Panc1 (cell line): ENCODE measurements around the gene CENPH. TPM values are rescaled to one million over a fixed set of nuclear protein-coding genes. Genes with fewer than 3 reads are reported as not detected.

Experiments
- ATAC-seq: fragments of 200-7000 bp; cut with Tn5 transposase; 2 replicates; pipeline ENCODE4 v1.9.1; 2020; ENCODE audit warnings: mild to moderate bottlenecking, moderate library complexity
- BruUV-seq: library from RNA; stranded (reverse); fragments of 400-500 nt; replicated peaks from 2 replicates; lab custom pipeline; 2021; lab: Mats Ljungman, UMichigan
- CTCF ChIA-PET: fragments of 300-600 bp; sonication (Branson Sonifier 250); formaldehyde crosslinking; loops from one replicate; lab custom pipeline; 2022; ENCODE audit warnings: antibody characterized with exemption; lab: Charles Lee
- POLR2A ChIA-PET: fragments of 300-600 bp; sonication (Branson Sonifier 250); formaldehyde crosslinking; loops from one replicate; lab custom pipeline; 2022; ENCODE audit warnings: antibody characterized with exemption; lab: Charles Lee
- DNase-seq: peaks from one replicate; pipeline ENCODE4 v3.0.0-alpha.2; 2010; ENCODE audit warnings: low read depth, low spot score
- H3K27ac ChIP-seq: 2 replicates; pipeline ENCODE4 v1.5.1; 2011; ENCODE audit warnings: mild to moderate bottlenecking, low read length, inconsistent platforms
- H3K27me3 ChIP-seq: fragments of 200-500 bp; sonication (Bioruptor generic); 2 replicates; pipeline ENCODE4 v1.6.0; 2014; ENCODE audit warnings: low read length, inconsistent platforms; ENCODE audit not compliant: control insufficient read depth, insufficient read depth
- H3K36me3 ChIP-seq: fragments of 200-500 bp; sonication (Bioruptor generic); 2 replicates; pipeline ENCODE4 v1.5.1; 2014; ENCODE audit warnings: inconsistent platforms, mild to moderate bottlenecking, low read length, moderate library complexity; ENCODE audit not compliant: control insufficient read depth, insufficient read depth
- H3K4me1 ChIP-seq: 2 replicates; pipeline ENCODE4 v1.5.1; 2011; ENCODE audit warnings: inconsistent platforms, mild to moderate bottlenecking, low read length, moderate library complexity; ENCODE audit not compliant: control insufficient read depth, insufficient read depth
- H3K4me3 ChIP-seq, 2 experiments: 2 replicates each; pipeline ENCODE4 v1.5.1; 2011 to 2012; ENCODE audit warnings: low read depth in 2 of 2, low read length in 2 of 2, mild to moderate bottlenecking in 2 of 2, inconsistent platforms in 1 of 2, moderate library complexity in 1 of 2
- H3K9me3 ChIP-seq: fragments of 200-500 bp; sonication (Bioruptor generic); 2 replicates; pipeline ENCODE4 v1.5.1; 2014; ENCODE audit warnings: low read depth, mild to moderate bottlenecking, inconsistent platforms, low read length, moderate library complexity; ENCODE audit not compliant: control insufficient read depth, insufficient read depth
- POLR2AphosphoS5 ChIP-seq: IDR thresholded peaks from 2 replicates; pipeline ENCODE4 v1.6.1; 2012; ENCODE audit warnings: mild to moderate bottlenecking, low read depth, low read length, moderate library complexity
- SIN3A ChIP-seq: IDR thresholded peaks from 2 replicates; pipeline ENCODE4 v1.6.1; 2012; ENCODE audit warnings: low read depth, mild to moderate bottlenecking, low read length, moderate library complexity, borderline replicate concordance; ENCODE audit not compliant: insufficient read depth
- TCF7L2 ChIP-seq: IDR thresholded peaks from 2 replicates; pipeline ENCODE4 v1.6.1; 2011; ENCODE audit warnings: mild to moderate bottlenecking, low read depth, low read length, inconsistent platforms
- in situ Hi-C: cut with HindIII; loops from 2 replicates; pipeline ENCODE4 v1.10.0; 2016; ENCODE audit warnings: low sequenced_read_pairs, low pct_unique_long_range_greater_than_20kb
- intact Hi-C: fragments of 100-400 bp; cut with micrococcal nuclease; formaldehyde crosslinking; loops from one replicate; pipeline ENCODE4 v1.10.0; 2022; ENCODE audit not compliant: unreplicated experiment
- total RNA-seq: library from RNA; stranded (reverse); gene quantifications from one replicate; pipeline ENCODE4 v1.2.1, GENCODE V29; 2021; ENCODE audit not compliant: unreplicated experiment
- TF ChIP-seq, protein P1 (sequence below), 2 experiments: IDR thresholded peaks; 2 replicates each; pipeline ENCODE4 v1.6.1; 2011 to 2012; ENCODE audit warnings: low read depth in 2 of 2, control low read depth in 1 of 2, low read length in 1 of 2, mild to moderate bottlenecking in 1 of 2, moderate library complexity in 1 of 2; ENCODE audit not compliant: insufficient read depth in 1 of 2
- TF ChIP-seq, protein P2 (sequence below): fragments of 450-650 bp; IDR thresholded peaks from 2 replicates; pipeline ENCODE4 v1.5.1; 2017; ENCODE audit warnings: mild to moderate bottlenecking

The CENPH gene
- total RNA-seq, 1 experiment from 2014 or later = 35.6 TPM

DNA sequence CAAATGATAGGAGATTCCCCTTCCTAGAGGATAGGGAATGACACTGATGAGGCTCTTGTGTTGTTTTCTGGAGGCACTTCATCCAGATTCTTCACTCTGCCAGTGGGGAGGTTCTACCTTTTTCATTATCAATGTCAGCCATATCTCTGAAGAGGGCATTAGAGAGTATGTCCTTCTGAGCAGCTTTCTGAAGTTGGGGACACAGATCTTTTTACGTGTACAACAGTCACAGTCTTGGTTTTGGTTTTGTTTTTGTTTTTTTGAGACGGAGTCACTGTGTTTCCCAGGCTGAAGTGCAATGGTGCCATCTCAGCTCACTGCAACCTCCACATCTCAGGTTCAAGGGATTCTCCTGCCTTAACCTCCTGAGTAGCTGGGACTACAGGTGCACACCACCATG, 22.6 kb downstream of the CENPH start:
- H3K36me3 ChIP-seq = no peaks in the 10 kb centered on the region
- H3K4me3 ChIP-seq = no peak overlapping the region
- no peaks in the 10 kb centered on the region for H3K4me1 ChIP-seq
- no peak overlapping the region for H3K27ac ChIP-seq
- no peaks in the 10 kb centered on the region for H3K27me3 ChIP-seq
- DNase-seq = no peak
- no peak for ATAC-seq
- TF ChIP-seq, protein P1, sequence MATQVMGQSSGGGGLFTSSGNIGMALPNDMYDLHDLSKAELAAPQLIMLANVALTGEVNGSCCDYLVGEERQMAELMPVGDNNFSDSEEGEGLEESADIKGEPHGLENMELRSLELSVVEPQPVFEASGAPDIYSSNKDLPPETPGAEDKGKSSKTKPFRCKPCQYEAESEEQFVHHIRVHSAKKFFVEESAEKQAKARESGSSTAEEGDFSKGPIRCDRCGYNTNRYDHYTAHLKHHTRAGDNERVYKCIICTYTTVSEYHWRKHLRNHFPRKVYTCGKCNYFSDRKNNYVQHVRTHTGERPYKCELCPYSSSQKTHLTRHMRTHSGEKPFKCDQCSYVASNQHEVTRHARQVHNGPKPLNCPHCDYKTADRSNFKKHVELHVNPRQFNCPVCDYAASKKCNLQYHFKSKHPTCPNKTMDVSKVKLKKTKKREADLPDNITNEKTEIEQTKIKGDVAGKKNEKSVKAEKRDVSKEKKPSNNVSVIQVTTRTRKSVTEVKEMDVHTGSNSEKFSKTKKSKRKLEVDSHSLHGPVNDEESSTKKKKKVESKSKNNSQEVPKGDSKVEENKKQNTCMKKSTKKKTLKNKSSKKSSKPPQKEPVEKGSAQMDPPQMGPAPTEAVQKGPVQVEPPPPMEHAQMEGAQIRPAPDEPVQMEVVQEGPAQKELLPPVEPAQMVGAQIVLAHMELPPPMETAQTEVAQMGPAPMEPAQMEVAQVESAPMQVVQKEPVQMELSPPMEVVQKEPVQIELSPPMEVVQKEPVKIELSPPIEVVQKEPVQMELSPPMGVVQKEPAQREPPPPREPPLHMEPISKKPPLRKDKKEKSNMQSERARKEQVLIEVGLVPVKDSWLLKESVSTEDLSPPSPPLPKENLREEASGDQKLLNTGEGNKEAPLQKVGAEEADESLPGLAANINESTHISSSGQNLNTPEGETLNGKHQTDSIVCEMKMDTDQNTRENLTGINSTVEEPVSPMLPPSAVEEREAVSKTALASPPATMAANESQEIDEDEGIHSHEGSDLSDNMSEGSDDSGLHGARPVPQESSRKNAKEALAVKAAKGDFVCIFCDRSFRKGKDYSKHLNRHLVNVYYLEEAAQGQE (IDR thresholded peaks at IDR 0.05; ENCODE audit: insufficient read depth in 1 of 2, low read depth in 2 of 2, low read length in 1 of 2) = no peak
- TF ChIP-seq POLR2AphosphoS5 = no peak
- TF ChIP-seq, protein P2, sequence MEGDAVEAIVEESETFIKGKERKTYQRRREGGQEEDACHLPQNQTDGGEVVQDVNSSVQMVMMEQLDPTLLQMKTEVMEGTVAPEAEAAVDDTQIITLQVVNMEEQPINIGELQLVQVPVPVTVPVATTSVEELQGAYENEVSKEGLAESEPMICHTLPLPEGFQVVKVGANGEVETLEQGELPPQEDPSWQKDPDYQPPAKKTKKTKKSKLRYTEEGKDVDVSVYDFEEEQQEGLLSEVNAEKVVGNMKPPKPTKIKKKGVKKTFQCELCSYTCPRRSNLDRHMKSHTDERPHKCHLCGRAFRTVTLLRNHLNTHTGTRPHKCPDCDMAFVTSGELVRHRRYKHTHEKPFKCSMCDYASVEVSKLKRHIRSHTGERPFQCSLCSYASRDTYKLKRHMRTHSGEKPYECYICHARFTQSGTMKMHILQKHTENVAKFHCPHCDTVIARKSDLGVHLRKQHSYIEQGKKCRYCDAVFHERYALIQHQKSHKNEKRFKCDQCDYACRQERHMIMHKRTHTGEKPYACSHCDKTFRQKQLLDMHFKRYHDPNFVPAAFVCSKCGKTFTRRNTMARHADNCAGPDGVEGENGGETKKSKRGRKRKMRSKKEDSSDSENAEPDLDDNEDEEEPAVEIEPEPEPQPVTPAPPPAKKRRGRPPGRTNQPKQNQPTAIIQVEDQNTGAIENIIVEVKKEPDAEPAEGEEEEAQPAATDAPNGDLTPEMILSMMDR = no peak
- no peak for TF ChIP-seq TCF7L2
- TF ChIP-seq SIN3A = no peak
- intact Hi-C loops = no loop called here
- CTCF ChIA-PET = no interaction called here
- no peaks in the 10 kb centered on the region for H3K9me3 ChIP-seq
- no TSS peak for BruUV-seq
- in situ Hi-C loops = no loop called here
- POLR2A ChIA-PET = interaction anchor here (2.3 kb wide), 1 partner anchor 22 kb away, joined by 10 read pairs; the partner anchor contains the start of gene CENPH

DNA sequence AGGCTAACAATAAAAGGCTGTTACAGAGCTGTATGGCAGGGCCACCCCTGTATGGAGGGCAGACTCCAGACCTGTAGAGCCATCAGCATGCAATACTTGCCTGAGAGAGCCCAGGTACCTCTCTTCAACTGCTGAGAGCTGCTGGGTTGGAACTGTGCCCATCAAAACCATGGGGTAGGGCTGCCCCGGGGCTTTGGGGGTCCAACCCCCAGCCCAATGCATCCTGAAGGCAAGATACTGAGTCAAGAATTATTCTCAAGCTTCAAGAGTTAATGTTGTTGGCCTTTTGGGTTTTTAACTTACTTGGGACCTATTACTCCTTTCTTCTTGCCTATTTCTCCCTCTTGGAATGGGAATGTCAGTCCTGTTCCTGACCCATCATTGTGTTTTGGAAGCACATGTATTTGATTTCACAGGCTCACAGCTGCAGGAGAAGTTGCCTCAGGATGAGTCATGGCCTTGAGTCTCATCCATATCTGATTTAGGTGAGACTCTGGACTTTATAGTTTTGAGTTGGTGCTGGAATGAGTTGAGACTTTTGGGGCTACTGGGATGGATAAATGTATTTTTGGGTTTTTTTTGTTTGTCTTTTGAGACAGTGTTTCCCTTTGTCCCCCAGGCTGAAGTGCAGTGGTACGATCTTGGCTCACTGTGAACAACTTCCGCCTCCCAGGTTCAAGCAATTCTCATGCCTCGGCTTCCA, 24.3 kb downstream of the CENPH start:
- intact Hi-C loops = no loop called here

More for the DNA sequence above, 24.3 kb downstream of the CENPH start:
- H3K36me3 ChIP-seq = no peaks in the 10 kb centered on the region
- in situ Hi-C loops = no loop called here
- peaks cover 2% of the 10 kb centered on the region; the same call in 1 of the 2 replicates for H3K4me1 ChIP-seq
- CTCF ChIA-PET = no interaction called here
- DNase-seq = no peak
- no peaks in the 10 kb centered on the region for H3K9me3 ChIP-seq
- H3K27ac ChIP-seq = no peak overlapping the region
- POLR2A ChIA-PET = no interaction called here
- no peak overlapping the region for H3K4me3 ChIP-seq
- H3K27me3 ChIP-seq = no peaks in the 10 kb centered on the region
- BruUV-seq = no TSS peak
- TF ChIP-seq POLR2AphosphoS5 (no peak), TCF7L2 (no peak), SIN3A (no peak)
- TF ChIP-seq, protein P1 (IDR thresholded peaks at IDR 0.05; ENCODE audit: insufficient read depth in 1 of 2, low read depth in 2 of 2, low read length in 1 of 2) = no peak
- TF ChIP-seq, protein P2 = no peak
- no peak for ATAC-seq
